Nephron (organoid): Measurements from ENCODE around the gene SAMD8.
A peak's percentile ranks its signal among the peaks of the same experiment; 100 is the strongest.
"Not testable (repeated sequence)": the region's sequence is repeated elsewhere in the genome, so short reads cannot be mapped to it uniquely, and the experiment has no call there.

Experiments
- H3K27ac Mint-ChIP-seq, 3 experiments: 2 replicates each; pipeline ENCODE4 v1.8.0; 2020; ENCODE audit warnings: mixed read lengths in 3 of 3, mild to moderate bottlenecking in 2 of 3, moderate library complexity in 1 of 3
- H3K27me3 Mint-ChIP-seq: 2 replicates; pipeline ENCODE4 v1.8.0; 2021; ENCODE audit warnings: low read depth, mild to moderate bottlenecking, moderate library complexity, mixed read lengths
- H3K36me3 Mint-ChIP-seq: 2 replicates; pipeline ENCODE4 v1.8.0; 2020; ENCODE audit warnings: low read depth, mixed read lengths
- H3K4me1 Mint-ChIP-seq: 2 replicates; pipeline ENCODE4 v1.8.0; 2020; ENCODE audit warnings: mixed read lengths
- H3K4me3 Mint-ChIP-seq, 3 experiments: 2 replicates each; pipeline ENCODE4 v1.8.0; 2020; ENCODE audit warnings: mild to moderate bottlenecking in 3 of 3, mixed read lengths in 3 of 3, moderate library complexity in 2 of 3
- H3K9me3 Mint-ChIP-seq: 2 replicates; pipeline ENCODE4 v1.8.0; 2020; ENCODE audit warnings: mixed read lengths
- CTCF ChIP-seq, 3 experiments: fragments of 200-600 bp; sonication (generic); IDR thresholded peaks; one replicate each; pipeline ENCODE4 v1.5.0; 2021; ENCODE audit warnings: antibody characterized with exemption in 3 of 3; ENCODE audit not compliant: unreplicated experiment in 3 of 3

SAMD8 gene

DNA sequence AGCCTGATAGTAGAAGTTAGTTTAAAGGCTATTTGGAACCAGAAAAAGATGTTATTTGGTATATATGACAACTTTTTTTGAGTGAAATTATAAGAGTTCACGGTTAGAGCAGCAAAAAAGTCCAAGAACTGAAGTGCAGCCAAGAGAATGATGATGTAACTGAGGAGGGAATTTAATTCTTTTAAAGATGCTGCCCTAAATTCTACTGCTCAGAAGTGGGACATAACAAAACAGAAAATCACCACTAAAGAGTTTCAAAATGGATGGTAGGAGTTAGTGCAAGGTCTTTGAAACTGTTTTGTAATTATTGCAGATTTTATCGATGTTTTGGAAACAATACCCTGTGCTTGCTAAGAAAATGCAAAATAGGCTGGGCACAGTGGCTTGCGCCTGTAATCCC, 6.5 kb downstream of the SAMD8 start:
- Mint-ChIP-seq H3K4me3 (no peak overlapping the region), H3K27ac (peak overlapping the region; percentile 8 to 66 (median 36)), H3K9me3 (no peaks in the 10 kb centered on the region), H3K4me1 (peaks cover 25% of the 10 kb centered on the region), H3K36me3 (peaks cover 3% of the 10 kb centered on the region), H3K27me3 (no peaks in the 10 kb centered on the region)
- no peak for TF ChIP-seq CTCF (IDR thresholded peaks at IDR 0.05; ENCODE audit: unreplicated experiment in 3 of 3)

GRCh38 chr10:75119444-75120066, 8.1 kb downstream of the SAMD8 start:
- H3K36me3 Mint-ChIP-seq, H3K9me3 Mint-ChIP-seq, H3K27me3 Mint-ChIP-seq, H3K4me3 Mint-ChIP-seq, H3K27ac Mint-ChIP-seq: not testable (repeated sequence)
- H3K4me1 Mint-ChIP-seq, result peaks cover 17% of the 10 kb centered on the region

DNA sequence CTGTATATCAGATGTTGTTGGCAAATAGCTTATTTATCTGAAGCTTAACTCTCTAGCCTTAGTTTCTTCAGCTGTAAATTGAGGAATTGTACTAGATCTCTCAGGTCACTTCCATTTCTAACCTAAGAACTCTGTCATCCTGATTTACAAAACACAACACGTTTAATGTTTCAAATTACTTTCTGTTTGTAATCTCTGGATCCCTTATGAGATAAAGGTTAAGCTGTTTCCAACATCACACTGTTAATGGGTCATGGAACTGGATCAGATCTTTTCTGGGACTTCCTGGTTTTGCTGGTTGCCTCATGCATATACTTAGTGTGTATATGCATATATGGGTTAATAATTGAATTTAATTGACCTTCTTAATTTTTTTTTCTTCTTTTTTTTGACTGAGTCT, 9.9 kb downstream of the SAMD8 start:
- Mint-ChIP-seq H3K36me3 (peaks cover 13% of the 10 kb centered on the region), H3K27ac (no peak overlapping the region), H3K9me3 (no peaks in the 10 kb centered on the region), H3K4me3 (no peak overlapping the region), H3K27me3 (no peaks in the 10 kb centered on the region), H3K4me1 (peaks cover 6% of the 10 kb centered on the region)
- no peak for TF ChIP-seq CTCF (IDR thresholded peaks at IDR 0.05; ENCODE audit: unreplicated experiment in 3 of 3)

- H3K4me3 Mint-ChIP-seq, result no peak overlapping the region
- no peak overlapping the region for H3K27ac Mint-ChIP-seq
- peaks cover 13% of the 10 kb centered on the region for H3K36me3 Mint-ChIP-seq
- H3K4me1 Mint-ChIP-seq, result peaks cover 6% of the 10 kb centered on the region
- H3K9me3 Mint-ChIP-seq, result no peaks in the 10 kb centered on the region
- H3K27me3 Mint-ChIP-seq, result no peaks in the 10 kb centered on the region
- no peak for TF ChIP-seq CTCF (IDR thresholded peaks at IDR 0.05; ENCODE audit: unreplicated experiment in 3 of 3)
These were observed 11.0 kb downstream of the SAMD8 start for GRCh38 chr10:75122505-75122904.

- Mint-ChIP-seq H3K4me1 (peaks cover under 1% of the 10 kb centered on the region), H3K9me3 (no peaks in the 10 kb centered on the region)
- no peak for TF ChIP-seq CTCF (IDR thresholded peaks at IDR 0.05; ENCODE audit: unreplicated experiment in 3 of 3)
These were observed 11.7 kb downstream of the SAMD8 start for GRCh38 chr10:75123088-75123682.

DNA sequence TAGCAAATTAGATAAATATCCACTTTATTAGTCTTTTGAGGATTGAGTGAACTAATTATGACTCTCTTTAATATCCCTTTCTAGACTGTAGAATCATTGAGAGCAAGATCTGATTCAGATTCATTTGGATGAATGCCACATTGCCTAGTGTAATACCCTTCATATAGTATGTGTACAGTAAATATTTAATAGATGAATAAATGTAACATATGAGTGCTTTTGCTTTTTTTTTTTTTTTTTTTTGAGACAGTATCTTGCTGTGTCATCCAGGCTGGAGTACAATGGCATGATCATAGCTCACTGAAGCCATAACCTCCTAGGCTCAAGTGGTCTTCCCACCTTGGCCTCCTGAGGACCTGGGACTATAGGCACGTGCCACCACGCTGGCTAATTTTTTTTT, 14.8 kb downstream of the SAMD8 start:
- H3K4me1 Mint-ChIP-seq, result no peaks in the 10 kb centered on the region
- TF ChIP-seq CTCF (IDR thresholded peaks at IDR 0.05; ENCODE audit: unreplicated experiment in 3 of 3), result no peak
- H3K27me3 Mint-ChIP-seq, result no peaks in the 10 kb centered on the region

More at GRCh38 chr10:75123088-75123682, 11.7 kb downstream of the SAMD8 start:
- Mint-ChIP-seq H3K27me3 (no peaks in the 10 kb centered on the region), H3K27ac (peak overlapping the region in 1 of 3 experiments; percentile 44), H3K36me3 (peaks cover 13% of the 10 kb centered on the region), H3K4me3 (no peak overlapping the region)

More for the DNA sequence above, 14.8 kb downstream of the SAMD8 start:
- H3K4me3 Mint-ChIP-seq, result no peak overlapping the region
- peaks cover 13% of the 10 kb centered on the region for H3K36me3 Mint-ChIP-seq
- peak overlapping the region in 1 of 3 experiments; percentile 20 for H3K27ac Mint-ChIP-seq
- no peaks in the 10 kb centered on the region for H3K9me3 Mint-ChIP-seq
